Umbilical cord (tissue), 2 donors: ENCODE data around the gene CHN1. TPM values are rescaled to one million over a fixed set of nuclear protein-coding genes. Genes with fewer than 3 reads are reported as not detected.
A peak's percentile ranks its signal among the peaks of the same experiment; 100 is the strongest.

Experiments used
- DNase-seq: peaks from one replicate; pipeline ENCODE4 v3.0.0-alpha.2; 2015; ENCODE audit warnings: low spot score
- total RNA-seq: library from RNA; depleted of rRNA; stranded (reverse); fragments of >200 nt; gene quantifications from one replicate; pipeline ENCODE4 v1.2.3, GENCODE V29; 2014; ENCODE audit warnings: low replicate concordance; ENCODE audit not compliant: insufficient read depth

Gene CHN1
- total RNA-seq, 1 donor from 2014 or later, result 46.0 TPM

- peak; percentile 94 for DNase-seq
Observed at GRCh38 chr2:174787487-174788205, 217.5 kb downstream of the CHN1 start.

GRCh38 chr2:174786066-174786725 lies 219.0 kb downstream of the CHN1 start:
- DNase-seq, result no peak

GRCh38 chr2:174785481-174785880 lies 219.7 kb downstream of the CHN1 start:
- DNase-seq, result no peak

GRCh38 chr2:174784909-174785308 lies 220.3 kb downstream of the CHN1 start:
- DNase-seq, result no peak

- no peak for DNase-seq
Observed at GRCh38 chr2:174784316-174784715, 220.9 kb downstream of the CHN1 start.

GRCh38 chr2:174781996-174782395 lies 223.2 kb downstream of the CHN1 start:
- no peak for DNase-seq

- DNase-seq, result no peak
Observed at GRCh38 chr2:174781298-174781697, 223.9 kb downstream of the CHN1 start.

- peak; percentile 94 for DNase-seq
Observed at GRCh38 chr2:174780856-174781255, 224.3 kb downstream of the CHN1 start.

- DNase-seq, result no peak
Observed at GRCh38 chr2:174780191-174780840, 224.9 kb downstream of the CHN1 start.

GRCh38 chr2:174779361-174779928 lies 225.7 kb downstream of the CHN1 start:
- no peak for DNase-seq

- peak; percentile 98 for DNase-seq
Observed at GRCh38 chr2:174778085-174778981, 226.8 kb downstream of the CHN1 start.

- DNase-seq, result peak; percentile 92
Observed at GRCh38 chr2:174777347-174778084, 227.7 kb downstream of the CHN1 start.

- peak; percentile 79 for DNase-seq
Observed at GRCh38 chr2:174776675-174777074, 228.5 kb downstream of the CHN1 start.

- DNase-seq, result no peak
Observed at GRCh38 chr2:174776223-174776622, 229.0 kb downstream of the CHN1 start.

GRCh38 chr2:174775571-174775980 lies 229.6 kb downstream of the CHN1 start:
- no peak for DNase-seq

GRCh38 chr2:174774886-174775285 lies 230.3 kb downstream of the CHN1 start:
- no peak for DNase-seq

- DNase-seq, result no peak
Observed at GRCh38 chr2:174773215-174773614, 232.0 kb downstream of the CHN1 start.

- DNase-seq, result no peak
Observed at GRCh38 chr2:174772472-174772801, 232.7 kb downstream of the CHN1 start.

- DNase-seq, result peak; percentile 85
Observed at GRCh38 chr2:174771631-174772471, 233.3 kb downstream of the CHN1 start.

GRCh38 chr2:174771136-174771535 lies 234.0 kb downstream of the CHN1 start:
- no peak for DNase-seq
